Fibroblast of skin of right biceps (primary cell): ENCODE results near the gene FBXO45.
"Not testable (repeated sequence)": the region's sequence is repeated elsewhere in the genome, so short reads cannot be mapped to it uniquely, and the experiment has no call there.

Experiments
- DNase-seq: peaks from one replicate; pipeline ENCODE4 v3.0.0-alpha.2; 2013

FBXO45 gene

DNA sequence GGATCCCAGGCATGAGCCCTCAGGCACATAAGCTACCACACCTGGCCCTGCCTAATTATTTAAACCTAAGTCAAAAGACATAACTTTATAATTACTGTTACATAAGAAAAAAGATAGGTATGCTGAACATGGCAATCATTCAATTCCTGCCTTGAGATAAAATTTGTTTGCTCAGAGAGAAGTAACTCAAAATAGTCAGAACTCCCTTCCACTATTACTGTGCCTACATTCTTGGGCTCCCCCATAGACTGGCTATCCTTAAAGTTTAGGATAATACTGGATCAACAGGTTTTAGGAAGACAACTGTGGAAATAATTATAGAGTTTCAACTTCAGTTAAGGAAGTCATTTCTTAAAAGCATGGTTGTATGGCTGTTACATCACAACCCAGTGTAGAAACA is 10.0 kb upstream of the FBXO45 start:
- no peak for DNase-seq

DNA sequence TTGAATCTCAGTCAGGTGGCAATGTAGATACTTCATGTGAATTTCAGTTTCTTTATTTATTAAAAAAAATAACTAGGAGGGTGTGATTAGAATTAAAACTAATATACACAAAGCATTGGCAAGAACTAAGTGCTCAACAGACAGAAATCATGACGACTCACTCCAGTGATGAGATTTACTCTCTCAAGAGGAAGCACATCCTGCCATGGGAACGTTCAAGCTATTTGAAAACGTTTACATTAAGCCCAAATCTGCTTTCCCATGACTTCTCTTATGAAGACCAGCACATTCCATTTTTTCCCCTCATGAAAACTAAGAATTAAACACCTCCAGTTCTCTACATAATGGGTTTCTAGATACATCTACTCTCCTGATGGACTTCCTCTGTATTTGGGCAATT is 8.6 kb upstream of the FBXO45 start:
- DNase-seq, result peak; percentile 38

DNA sequence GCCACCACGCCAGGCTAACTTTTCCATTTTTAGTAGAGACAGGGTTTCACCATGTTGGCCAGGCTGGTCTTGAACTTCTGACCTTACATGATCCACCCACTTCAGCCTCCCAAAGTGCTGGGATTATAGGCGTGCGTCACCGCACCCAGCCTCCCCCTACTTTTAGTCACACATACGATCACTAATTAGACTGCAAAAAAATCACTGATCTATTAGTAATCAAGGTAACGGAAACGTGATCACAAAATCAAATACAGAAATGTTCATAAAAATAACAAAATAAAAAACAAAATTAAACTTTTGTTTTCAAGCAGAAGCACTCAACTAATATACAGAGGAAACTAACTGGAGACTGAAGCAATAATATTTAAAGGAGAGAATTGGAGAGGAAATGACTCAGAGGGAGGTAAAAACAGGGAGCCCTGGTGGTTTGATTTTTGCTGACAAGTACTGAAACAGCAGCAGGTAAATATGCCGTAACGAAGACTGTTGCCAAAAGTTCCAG is 4.7 kb upstream of the FBXO45 start:
- no peak for DNase-seq

DNA sequence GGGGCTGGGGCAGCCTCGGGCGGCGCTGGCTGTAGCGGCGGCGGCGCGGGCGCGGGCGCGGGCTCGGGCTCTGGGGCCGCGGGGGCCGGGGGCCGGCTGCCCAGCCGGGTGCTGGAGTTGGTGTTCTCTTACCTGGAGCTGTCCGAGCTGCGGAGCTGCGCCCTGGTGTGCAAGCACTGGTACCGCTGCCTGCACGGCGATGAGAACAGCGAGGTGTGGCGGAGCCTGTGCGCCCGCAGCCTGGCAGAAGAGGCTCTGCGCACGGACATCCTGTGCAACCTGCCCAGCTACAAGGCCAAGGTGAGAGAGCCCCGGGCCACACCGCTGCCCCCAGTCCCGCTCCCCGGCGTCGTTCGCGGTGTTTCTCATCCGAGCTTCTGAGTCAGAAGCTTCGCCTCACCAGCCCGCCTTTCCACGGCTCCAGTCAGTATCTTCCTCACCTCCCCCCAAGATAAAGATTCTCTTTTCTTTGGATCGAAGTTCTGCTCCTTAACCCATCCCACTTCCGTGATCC is 600 bp downstream of the FBXO45 start:
- peak; percentile 26 for DNase-seq

DNA sequence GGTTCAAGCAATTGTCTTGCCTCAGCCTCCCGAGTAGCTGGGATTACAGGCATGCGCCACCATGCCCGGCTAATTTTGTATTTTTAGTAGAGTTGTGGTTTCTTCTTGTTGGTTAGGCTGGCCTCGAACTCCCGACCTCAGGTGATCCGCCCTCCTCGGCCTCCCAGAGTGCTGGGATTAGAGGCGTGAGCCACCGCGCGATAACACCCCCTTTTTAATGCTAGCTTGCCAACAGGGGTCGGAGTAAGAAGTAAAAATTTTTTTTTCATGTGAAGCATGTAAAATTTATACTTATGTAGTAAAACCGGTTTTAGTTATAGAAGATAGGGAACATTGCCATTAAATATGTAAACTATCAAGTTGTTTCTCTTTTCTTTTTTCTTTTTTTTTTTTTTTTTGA is 1.9 kb downstream of the FBXO45 start:
- DNase-seq, result not testable (repeated sequence)

DNA sequence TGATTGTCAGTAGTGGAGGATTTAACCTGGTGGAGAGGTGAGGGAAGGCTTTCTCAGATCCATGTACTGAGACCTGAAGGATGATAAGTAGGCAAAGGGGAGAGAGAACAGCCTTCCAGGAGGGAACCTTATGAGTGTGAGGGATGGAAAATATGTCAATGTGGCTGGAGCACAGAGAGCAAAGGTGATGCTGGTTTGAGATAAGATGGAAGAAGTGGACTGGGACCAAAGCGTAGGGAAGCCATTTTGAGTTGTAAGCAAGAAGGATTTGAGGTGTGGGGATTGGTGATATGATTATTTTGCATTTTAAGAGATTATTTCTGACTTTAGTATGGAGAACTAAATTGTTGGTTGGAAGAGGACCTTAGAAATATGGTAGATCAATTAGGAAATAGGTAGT is 3.9 kb downstream of the FBXO45 start:
- DNase-seq, result no peak

DNA sequence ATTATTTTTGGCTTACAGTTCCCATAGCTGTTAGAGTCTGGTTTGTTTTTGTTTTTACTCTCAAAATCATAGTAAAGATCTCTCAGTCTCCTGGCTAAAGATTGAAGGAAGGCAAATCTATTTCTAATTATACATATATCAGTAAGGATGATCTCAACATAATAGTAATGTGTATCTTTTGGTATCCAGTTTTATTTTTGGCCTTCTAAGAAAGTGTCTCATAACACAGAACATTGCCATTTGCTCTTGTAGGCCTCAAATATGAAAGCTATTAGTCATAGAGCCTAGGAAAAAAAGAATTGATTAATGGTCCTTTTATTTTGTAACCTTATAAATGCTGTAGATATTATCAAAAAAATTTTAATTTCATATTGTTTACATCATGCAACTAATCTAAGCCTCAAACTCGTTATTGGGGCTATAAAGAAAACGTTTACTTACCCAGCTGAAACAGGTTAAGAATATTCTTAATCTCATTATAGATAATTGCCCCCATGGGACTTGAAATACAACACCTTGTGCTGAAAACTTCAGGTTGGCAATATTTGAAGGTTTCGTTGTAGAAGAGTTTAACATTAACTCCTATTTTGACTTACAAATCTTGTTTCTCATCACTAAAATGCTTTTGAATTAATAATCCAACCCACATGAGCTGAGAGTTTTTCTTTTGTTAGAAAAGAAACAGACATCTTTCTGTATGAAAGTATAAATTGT is 16.7 kb downstream of the FBXO45 start:
- DNase-seq, result no peak

DNA sequence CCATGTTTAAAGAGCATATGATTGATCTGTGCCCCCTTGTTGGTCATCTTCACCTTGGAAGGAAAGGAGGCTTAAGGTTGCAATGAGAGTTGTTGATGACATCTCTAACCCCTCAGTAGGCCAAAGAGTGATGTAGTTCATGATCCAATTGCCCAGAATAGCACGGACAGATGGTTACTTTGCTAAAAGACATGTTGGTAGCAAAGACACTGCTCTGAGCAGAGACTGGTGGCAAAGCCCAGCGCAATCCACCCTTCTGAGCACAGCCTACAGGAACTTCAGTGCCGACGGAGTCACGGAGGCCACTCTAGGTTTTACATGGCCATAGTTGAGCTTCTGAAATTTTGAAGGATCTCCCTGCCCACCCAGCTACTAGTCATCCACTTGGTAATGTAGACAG is 21.8 kb downstream of the FBXO45 start:
- no peak for DNase-seq

DNA sequence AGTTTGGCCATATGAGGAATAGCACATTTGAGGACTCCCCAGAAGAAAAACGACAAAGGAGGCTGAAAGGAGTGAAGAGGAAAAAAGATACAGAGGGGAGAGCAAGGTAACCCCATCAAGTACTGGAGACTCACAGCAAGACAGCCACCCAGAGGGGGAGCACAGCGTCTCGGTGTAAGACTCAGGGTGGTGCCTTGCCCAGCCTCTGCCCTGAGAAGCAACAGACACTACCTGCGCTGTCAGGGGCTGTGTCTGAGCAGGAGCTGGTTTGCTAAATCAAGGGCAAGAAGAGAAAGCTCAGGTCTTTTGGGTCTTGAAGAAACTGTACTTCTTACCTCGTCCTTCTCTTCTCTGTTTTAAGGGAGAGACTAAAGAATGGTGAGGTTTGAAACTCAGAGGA is 27.9 kb downstream of the FBXO45 start:
- no peak for DNase-seq

DNA sequence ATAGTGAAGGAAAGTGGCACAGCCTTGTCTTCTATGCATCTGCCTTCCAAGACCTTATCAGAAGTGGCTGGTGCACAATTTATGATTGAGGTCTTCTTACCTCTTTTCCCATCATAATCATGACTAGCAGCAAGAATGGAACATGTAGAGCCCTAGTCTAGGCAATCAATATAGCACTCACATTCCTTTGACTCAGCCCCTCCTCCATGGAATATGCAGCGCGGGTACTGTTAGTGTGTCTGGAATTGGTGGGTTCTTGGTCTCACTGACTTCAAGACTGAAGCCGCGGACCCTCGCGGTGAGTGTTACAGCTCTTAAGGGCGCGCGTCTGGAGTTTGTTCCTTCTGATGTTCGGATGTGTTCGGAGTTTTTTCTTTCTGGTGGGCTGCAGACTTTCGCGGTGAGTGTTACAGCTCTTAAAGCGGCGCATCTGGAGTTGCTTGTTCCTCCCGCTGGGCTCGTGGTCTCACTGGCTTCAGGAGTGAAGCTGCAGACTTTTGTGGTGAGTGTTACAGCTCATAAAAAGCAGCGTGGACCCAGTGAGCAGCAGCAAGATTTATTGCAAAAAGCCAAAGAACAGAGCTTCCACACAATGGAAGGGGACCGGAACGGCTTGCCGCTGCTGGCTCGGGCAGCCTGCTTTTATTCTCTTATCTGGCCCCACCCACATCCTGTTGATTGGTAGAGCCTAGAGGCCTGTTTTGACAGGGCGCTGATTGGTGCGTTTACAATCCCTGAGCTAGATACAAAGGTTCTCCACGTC is 29.7 kb downstream of the FBXO45 start:
- not testable (repeated sequence) for DNase-seq

DNA sequence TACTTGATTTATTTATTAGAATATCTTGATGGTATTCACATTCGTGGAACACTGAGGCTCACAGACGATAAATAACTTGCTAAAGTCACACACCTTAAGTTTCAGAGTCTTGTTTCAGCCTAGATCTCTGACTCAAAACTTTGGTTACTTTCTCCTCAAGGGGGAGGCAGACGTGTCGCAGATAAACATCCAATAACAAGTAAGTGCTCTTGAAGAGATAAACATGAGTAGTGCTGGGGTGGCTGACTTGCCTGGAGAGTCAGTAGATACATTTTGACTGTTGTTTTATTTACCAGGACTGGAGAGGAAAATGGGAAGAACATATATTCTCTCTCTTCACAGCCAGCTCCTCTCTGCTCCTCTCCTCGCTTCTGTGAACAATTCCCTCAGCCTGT is 31.3 kb downstream of the FBXO45 start:
- no peak for DNase-seq

DNA sequence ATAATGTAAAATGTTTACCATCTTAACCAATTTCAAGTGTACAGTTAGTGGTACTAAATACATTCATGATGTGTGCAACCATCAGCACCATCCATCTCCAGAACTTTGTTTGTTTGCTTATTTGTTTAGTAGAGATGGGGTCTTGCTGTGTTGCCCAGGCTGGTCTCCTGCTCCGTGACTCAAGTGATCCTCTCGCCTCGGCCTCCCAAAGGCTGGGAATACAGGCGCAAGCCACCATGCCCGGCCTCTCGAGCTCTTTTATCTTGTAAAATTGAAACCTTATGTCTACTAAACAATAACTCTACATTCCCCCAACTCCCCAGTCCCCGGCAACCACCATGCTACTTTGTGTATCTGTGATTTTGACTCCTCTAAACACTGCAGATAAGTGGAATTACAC is 31.9 kb downstream of the FBXO45 start:
- no peak for DNase-seq

DNA sequence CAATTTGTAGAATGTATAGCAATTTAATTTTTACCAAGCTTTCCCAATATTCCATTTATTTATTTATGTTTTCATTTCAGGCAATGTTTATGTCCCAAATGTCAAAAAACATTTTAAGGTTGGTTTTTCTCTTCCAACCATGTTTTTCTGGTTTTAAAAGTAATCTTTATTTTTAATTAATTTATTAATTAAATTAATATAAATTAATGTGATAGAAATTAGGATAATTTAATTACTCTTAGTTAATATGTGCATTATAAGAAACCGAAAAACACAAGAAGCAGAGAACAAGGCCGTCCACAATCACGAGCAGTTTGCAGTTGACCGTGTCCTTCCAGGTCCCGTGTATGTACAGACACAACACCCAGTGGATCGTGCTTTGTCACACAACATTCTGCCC is 34.2 kb downstream of the FBXO45 start:
- no peak for DNase-seq

DNA sequence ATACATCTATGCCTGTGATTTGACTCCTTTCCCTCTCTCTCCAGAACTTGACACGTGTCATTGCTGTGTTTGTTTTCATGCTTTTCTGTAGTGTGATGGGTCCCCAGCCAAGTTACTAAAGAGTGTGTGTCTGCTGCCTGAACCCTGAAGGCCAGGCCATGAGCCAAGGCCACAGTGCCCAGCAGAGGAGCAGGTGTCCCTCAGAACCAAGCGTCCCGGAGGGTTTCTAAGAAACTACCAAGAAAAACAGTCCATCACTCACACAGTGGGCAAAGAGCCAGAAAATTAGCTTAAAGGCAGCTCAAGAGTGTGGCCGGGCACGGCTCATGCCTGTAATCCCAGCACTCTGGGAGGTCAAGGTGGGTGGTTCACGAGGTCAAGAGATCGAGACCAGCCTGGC is 35.2 kb downstream of the FBXO45 start:
- DNase-seq, result no peak

DNA sequence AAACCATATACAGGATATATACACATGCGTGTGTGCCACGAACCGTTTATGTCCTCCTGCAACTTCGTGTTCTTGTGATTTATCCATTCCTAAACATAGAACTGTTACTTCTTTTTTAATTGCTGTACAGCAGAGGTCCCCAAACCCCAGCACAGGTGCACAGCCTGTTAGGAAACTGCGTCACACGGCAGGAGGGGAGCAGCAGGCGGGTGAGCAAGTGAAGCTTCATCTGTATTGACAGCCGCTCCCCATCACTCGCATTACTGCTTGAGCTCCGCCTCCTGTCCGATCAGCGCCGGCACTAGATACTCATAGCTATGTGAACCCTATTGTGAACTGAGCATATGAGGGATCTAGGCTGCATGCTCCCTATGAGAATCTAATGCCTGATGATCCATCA is 36.1 kb downstream of the FBXO45 start:
- no peak for DNase-seq

DNA sequence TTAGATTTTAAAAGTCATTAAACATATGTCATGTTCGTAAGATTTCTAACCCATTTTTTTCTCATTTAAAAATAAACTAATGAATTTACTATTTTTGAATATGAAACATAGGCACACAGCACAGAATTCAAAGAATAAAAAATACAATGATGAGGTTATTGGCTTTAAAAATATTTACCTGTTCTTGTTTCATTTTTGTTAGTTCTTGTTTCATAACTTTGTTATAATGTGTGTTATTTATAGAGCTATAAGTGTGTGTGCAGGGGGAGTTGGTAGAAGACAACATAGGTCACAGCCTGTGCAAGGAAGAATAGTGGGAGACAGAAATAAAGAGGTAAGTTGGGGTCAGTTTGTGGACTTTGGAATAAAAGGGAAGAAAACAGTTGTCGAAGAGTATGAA is 40.2 kb downstream of the FBXO45 start:
- no peak for DNase-seq

DNA sequence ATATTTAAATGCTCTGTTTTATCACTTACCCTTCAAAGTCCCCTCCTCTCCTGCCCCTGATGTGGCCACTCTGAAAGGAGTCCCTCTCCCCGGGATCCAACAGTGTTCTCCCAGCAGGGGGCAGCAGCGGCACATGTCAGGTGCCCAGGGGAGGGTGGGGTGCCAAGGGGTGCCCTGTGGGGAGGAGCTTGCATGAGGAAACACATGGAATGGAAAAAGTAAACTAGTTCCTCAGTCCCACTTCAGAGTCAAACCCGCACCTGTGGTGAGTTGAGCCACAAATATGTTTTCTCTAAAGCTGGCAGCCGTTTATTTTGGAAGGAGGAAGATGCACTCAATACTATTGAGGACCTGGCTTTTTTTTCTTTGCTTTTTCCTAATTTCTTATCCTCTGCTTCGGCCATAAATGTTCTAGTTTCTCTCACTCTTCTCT is 40.9 kb downstream of the FBXO45 start:
- peak; percentile 69 for DNase-seq

DNA sequence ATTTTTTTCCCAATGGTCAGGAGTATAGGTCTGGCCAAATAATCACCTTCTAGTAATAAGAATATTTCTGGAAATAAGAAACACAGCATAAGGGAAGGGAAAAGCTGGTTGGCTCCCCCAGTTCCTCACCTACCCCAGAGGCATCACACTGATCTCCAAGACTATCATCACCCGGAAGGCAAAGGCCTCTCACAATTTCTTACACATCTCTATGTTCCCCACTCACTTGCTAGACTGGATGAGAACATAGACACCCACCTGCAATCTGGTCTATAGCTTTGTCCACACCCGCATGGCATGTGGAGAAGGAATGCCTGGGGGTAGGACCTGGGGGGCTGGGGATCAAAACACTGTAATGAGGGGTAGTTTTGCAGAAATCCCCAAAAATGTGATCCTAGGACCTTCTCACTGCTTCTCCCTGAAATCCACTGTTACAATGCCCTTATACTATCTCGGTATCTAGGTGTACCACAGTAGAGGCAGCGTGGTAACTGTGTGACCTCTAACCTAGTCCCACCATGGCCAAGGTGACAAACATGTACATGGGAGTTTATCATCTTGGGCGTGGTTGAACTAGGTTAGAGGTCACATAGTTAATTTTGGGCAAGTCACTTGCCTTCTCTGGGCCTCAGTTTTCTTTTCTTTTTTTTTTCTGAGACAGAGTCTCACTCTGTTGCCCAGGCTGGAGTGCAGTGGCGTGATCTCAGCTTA is 41.5 kb downstream of the FBXO45 start:
- DNase-seq, result no peak

DNA sequence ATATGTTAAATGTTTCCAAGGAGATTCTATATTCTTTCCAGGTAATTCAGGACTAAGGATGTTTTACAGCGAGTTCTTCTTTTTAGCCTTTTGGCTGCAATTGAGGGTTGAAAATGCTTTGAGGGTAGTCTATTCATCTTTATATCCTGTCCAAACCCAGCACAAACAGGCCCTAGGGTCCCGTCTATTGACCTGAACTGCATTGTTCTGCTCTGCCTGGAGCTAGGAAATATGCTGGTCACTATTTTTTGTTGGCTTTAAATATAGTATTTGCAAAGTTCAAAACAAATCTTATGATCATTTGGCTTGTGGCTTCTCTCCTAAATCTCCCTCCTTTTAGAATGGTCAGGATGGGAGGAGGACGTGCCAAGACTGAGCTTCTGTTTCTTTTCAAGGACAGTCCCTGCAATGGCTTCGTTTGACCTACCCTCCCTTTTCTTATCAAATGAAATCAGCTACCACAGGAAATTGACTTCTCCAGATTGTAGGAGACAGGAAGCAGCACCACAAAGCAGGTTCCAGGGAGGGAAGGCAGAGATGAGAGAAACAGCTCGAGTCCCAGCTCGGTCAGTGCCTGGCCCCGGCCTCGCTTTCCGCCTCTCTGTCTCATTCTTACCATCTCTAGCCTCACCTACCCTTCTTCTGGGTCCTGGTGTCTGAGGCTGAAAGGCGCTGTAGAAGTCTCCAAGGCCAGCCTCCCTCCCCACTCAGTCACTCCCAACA is 43.5 kb downstream of the FBXO45 start:
- no peak for DNase-seq

DNA sequence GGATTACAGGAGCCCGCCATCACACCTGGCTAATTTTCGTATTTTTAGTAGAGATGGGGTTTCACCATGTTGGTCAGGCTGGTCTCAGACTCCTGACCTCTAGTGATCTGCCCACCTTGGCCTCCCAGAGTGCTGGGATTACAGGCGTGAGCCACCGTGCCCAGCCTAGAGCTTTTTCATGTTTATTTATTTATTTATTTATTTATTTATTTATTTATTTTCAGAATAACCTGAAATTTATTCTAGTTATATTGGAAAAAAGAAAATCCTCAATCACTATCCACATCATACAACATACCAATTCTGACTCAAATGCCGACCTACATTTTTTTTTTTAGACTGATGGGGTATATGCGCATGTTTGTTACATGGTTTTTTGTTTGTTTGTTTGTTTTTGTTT is 46.8 kb downstream of the FBXO45 start:
- DNase-seq, result not testable (repeated sequence)

DNA sequence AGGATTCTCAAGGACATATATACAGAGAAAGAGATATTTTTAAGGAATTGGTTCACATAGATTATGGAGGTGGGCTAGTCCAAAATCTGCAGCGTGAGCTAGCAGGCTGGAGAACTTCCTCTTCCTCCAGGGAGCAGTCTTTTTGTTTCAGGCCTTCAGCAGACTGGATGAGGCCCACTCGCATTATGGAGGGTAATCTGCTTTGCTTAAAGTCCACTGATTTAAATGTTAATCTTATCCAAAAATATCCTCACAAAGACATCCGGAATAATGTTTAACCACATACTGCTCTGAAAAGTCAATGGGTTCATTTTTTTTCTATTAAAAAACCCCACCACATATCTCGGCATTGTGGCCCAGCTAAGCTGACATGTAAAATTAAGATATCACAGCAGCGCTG is 48.8 kb downstream of the FBXO45 start:
- no peak for DNase-seq

DNA sequence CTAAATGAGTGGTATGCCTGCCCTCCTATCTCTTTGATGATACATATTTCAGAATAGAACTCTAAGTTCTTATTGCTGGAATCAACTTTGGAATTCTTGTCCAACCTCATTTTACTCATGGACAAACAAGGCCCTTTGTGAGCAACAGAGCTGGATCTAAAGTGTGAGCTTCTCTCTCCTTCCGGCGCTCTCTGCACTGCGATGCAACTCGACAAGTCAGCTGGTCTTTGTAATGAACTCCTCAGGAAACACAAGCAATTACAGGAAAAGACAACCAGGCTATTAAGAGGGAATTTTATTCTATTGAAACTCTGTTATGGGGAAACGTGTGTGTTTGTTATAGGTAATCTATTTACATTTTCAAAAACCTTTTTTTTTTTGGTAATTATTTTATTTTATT is 50.8 kb downstream of the FBXO45 start:
- DNase-seq, result no peak

DNA sequence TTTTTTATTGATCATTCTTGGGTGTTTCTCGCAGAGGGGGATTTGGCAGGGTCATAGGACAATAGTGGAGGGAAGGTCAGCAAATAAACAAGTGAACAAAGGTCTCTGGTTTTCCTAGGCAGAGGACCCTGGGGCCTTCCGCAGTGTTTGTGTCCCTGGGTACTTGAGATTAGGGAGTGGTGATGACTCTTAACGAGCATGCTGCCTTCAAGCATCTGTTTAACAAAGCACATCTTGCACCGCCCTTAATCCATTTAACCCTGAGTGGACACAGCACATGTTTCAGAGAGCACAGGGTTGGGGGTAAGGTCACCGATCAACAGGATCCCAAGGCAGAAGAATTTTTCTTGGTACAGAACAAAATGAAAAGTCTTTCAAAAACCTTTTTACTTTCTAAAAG is 51.2 kb downstream of the FBXO45 start:
- DNase-seq, result not testable (repeated sequence)
